Nephron progenitor cell (in vitro differentiated cells): ENCODE measurements around the gene PIGP.

ENCODE experiments used
- DNase-seq: peaks from one replicate; pipeline ENCODE4 v3.0.0; 2021
- H3K27ac Mint-ChIP-seq: 2 replicates; pipeline ENCODE4 v1.8.0; 2021; ENCODE audit warnings: mild to moderate bottlenecking, moderate library complexity, mixed read lengths
- H3K27me3 Mint-ChIP-seq: 2 replicates; pipeline ENCODE4 v1.8.0; 2021; ENCODE audit warnings: mild to moderate bottlenecking, low read depth, mixed read lengths; ENCODE audit not compliant: poor library complexity
- H3K36me3 Mint-ChIP-seq: 2 replicates; pipeline ENCODE4 v1.8.0; 2021; ENCODE audit warnings: low read depth, mixed read lengths
- H3K4me1 Mint-ChIP-seq: 2 replicates; pipeline ENCODE4 v1.8.0; 2021; ENCODE audit warnings: mixed read lengths
- H3K4me3 Mint-ChIP-seq: 2 replicates; pipeline ENCODE4 v1.8.0; 2021; ENCODE audit warnings: mild to moderate bottlenecking, moderate library complexity, mixed read lengths
- H3K9me3 Mint-ChIP-seq: 2 replicates; pipeline ENCODE4 v1.8.0; 2021; ENCODE audit warnings: mild to moderate bottlenecking, moderate library complexity, mixed read lengths
- CTCF ChIP-seq: fragments of 200-600 bp; sonication (generic); IDR thresholded peaks from 2 replicates; pipeline ENCODE4 v1.5.0; 2021; ENCODE audit warnings: antibody characterized with exemption

The PIGP gene

GRCh38 chr21:37064841-37065240 is 8.0 kb downstream of the PIGP start:
- Mint-ChIP-seq H3K27me3 (no peaks in the 10 kb centered on the region), H3K4me1 (peaks cover 50% of the 10 kb centered on the region), H3K9me3 (no peaks in the 10 kb centered on the region), H3K27ac (peak overlapping the region; percentile 70), H3K4me3 (no peak overlapping the region), H3K36me3 (peaks cover 50% of the 10 kb centered on the region)
- no peak for DNase-seq
- TF ChIP-seq CTCF, result no peak

- H3K27me3 Mint-ChIP-seq, result no peaks in the 10 kb centered on the region
- H3K4me3 Mint-ChIP-seq, result no peak overlapping the region
- TF ChIP-seq CTCF, result no peak
- no peak overlapping the region for H3K27ac Mint-ChIP-seq
- H3K36me3 Mint-ChIP-seq, result peaks cover 39% of the 10 kb centered on the region
- no peak for DNase-seq
- no peaks in the 10 kb centered on the region for H3K9me3 Mint-ChIP-seq
- H3K4me1 Mint-ChIP-seq, result peaks cover 58% of the 10 kb centered on the region
Measured at GRCh38 chr21:37063433-37063832, 9.4 kb downstream of the PIGP start.

GRCh38 chr21:37062593-37062935 is 10.3 kb downstream of the PIGP start:
- TF ChIP-seq CTCF, result no peak
- no peaks in the 10 kb centered on the region for H3K9me3 Mint-ChIP-seq
- H3K4me3 Mint-ChIP-seq, result no peak overlapping the region
- no peak for DNase-seq
- H3K27ac Mint-ChIP-seq, result no peak overlapping the region
- no peaks in the 10 kb centered on the region for H3K27me3 Mint-ChIP-seq
- peaks cover 62% of the 10 kb centered on the region for H3K4me1 Mint-ChIP-seq
- peaks cover 31% of the 10 kb centered on the region for H3K36me3 Mint-ChIP-seq

- Mint-ChIP-seq H3K27me3 (no peaks in the 10 kb centered on the region), H3K9me3 (peaks cover 4% of the 10 kb centered on the region), H3K27ac (peak overlapping the region; percentile 80), H3K4me3 (no peak overlapping the region), H3K36me3 (peaks cover 26% of the 10 kb centered on the region), H3K4me1 (peaks cover 62% of the 10 kb centered on the region)
- no peak for TF ChIP-seq CTCF
- DNase-seq, result no peak
Measured at GRCh38 chr21:37061926-37062592, 10.8 kb downstream of the PIGP start.

- Mint-ChIP-seq H3K4me3 (no peak overlapping the region), H3K27ac (peak overlapping the region; percentile 87), H3K36me3 (peaks cover 8% of the 10 kb centered on the region), H3K9me3 (peaks cover 16% of the 10 kb centered on the region), H3K4me1 (peaks cover 64% of the 10 kb centered on the region), H3K27me3 (no peaks in the 10 kb centered on the region)
- TF ChIP-seq CTCF, result no peak
- peak; percentile 22 for DNase-seq
Measured at GRCh38 chr21:37060296-37060695, 12.6 kb downstream of the PIGP start.

- no peaks in the 10 kb centered on the region for H3K36me3 Mint-ChIP-seq
- peaks cover 64% of the 10 kb centered on the region for H3K4me1 Mint-ChIP-seq
- DNase-seq, result no peak
- no peak overlapping the region for H3K4me3 Mint-ChIP-seq
- H3K27ac Mint-ChIP-seq, result peak overlapping the region; percentile 27
- TF ChIP-seq CTCF, result no peak
- peaks cover 20% of the 10 kb centered on the region for H3K9me3 Mint-ChIP-seq
- no peaks in the 10 kb centered on the region for H3K27me3 Mint-ChIP-seq
Measured at GRCh38 chr21:37059181-37059580, 13.7 kb downstream of the PIGP start.
